ENCODE measurements around the gene KRTAP19-8.

The KRTAP19-8 gene, protein sequence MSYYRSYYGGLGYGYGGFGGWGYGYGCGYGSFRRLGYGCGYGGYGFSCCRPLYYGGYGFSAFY

GRCh38 chr21:31038376-31038775 is at the start of gene KRTAP19-8:
Gene KRTAP19-8, minus strand, starts transcription at chr21:31038476. Its CDS starts 33 bp downstream, at chr21:31038443.
- DNase-seq: no peak

GRCh38 chr21:31087639-31088473 is 49.6 kb upstream of the KRTAP19-8 start:
- DNase-seq: no peak

- no peak for DNase-seq
Measured at GRCh38 chr21:31084689-31085088, 46.4 kb upstream of the KRTAP19-8 start.

- DNase-seq: no peak
Measured at GRCh38 chr21:31078796-31079195, 40.5 kb upstream of the KRTAP19-8 start.

DNA sequence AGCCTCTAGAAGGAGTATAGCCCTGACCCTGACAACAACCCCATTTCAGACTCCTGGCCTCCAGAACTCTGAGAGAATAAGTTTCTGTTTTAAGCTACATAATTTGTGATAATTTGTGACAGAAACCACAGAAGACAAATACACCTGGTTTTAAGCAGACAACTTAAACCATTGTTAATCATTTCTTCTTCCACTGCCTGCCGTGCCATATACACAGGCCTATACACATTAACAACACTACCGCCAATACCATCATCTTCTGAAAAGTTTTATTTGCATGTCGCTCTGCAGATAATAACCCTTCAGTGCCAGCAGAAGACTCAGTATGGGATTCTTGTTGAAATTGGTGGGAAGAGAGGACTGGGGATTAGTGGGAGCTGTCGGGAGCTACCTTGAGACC is 39.9 kb upstream of the KRTAP19-8 start:
- no peak for DNase-seq

DNA sequence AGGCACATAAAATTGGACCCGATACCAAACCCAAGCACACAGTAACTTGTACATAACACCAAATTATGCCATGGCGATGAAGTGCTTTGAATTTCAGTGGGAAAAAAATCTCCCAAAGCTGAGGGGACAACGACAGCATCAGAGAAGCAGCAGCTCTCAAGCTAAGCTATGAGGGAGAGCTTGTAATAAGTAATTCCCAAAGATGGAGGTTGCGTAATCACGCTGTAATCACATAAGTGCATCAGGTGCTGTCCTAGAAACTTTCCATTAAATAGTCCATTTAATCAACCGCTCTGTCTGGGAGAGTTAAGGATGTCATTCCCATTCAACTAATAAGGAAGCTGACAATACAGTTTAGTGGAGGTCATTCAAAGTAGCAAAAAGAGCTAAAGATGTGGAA is 37.6 kb upstream of the KRTAP19-8 start:
- no peak for DNase-seq

DNA sequence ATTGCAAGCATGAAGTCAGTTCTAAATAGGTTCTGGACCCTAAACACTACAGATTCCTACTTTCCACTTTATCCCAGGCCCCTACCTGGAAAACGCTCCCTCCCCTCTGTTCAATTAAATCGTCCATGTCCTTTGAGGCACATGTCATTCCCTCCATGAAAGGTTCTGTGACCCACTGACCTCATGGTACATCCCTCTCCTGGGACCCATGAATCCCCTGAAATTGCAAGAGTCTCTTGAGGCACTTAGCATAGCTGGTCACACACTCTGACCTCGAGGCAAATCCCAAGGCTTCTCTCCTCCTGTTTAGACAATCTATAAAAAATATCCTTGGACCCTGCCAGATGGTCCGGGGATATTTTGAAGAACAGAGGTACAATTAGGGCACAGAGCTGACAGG is 34.3 kb upstream of the KRTAP19-8 start:
- DNase-seq: no peak

- no peak for DNase-seq
Measured at GRCh38 chr21:31064803-31065202, 26.5 kb upstream of the KRTAP19-8 start.

GRCh38 chr21:31052489-31053142 is 14.3 kb upstream of the KRTAP19-8 start:
- no peak for DNase-seq

- DNase-seq: no peak
Measured at GRCh38 chr21:31050577-31051157, 12.4 kb upstream of the KRTAP19-8 start.

- no peak for DNase-seq
Measured at GRCh38 chr21:31045841-31046240, 7.6 kb upstream of the KRTAP19-8 start.

DNA sequence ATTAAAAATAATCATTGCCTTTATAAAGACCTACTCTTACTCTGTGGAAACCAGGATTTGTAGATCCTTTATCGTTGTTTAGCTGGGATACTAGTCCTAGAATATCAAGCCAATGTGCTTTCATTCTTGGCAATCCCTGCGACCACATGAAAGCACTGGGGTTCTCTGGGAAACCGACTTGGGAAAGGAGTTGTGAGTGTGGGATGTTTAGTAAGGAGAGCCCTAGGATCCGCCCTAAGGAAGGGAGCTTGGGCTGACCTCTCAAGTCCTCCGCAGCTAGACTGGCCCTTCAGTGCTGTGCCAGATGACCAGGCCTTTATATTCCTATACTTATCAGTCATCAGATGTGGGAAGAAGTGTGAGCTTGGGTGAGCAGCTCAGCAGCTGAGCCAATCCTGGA is 5.2 kb upstream of the KRTAP19-8 start:
- DNase-seq: no peak

- no peak for DNase-seq
Measured at GRCh38 chr21:31042080-31042464, 3.8 kb upstream of the KRTAP19-8 start.

DNA sequence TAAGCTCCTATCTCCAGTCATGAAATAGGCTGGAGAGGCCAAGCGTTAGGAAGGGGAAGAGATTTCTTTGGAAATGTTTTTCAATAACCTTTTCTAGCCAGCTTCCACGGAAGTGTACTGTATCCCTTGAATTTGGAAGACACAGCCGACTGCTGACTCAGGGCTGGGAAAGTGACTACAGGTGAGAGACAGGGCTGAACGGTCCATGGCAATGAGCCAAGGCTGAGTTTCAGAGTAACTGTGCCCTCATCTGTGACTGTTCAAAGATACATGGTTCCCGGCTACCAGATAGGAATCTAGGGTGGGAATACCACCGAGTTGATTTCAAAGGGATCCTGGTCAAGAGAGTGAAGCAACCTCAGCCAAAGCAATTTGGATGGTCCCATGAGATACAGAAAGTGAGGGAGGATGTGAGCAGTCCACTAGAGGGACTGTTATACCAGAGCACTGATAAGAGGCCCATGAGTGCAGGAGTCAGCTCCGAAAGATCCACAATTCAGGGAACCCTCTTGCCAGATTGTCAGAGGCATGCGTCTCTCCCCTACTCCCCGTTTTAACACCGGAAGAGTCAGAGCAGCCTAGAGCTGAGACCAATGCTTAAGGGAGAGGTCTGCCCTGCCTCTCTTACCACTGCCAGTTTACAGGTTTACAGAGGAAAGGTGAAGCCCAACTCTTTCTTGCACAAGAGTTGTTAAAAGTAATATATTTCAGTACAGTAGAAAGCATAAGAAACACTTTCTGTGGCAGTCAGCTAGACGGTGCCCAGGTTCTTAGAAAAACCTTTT is 3.2 kb upstream of the KRTAP19-8 start:
- no peak for DNase-seq

GRCh38 chr21:31034378-31034777 is 3.9 kb downstream of the KRTAP19-8 start:
- DNase-seq: no peak

- no peak for DNase-seq
Measured at GRCh38 chr21:31030367-31031106, 7.7 kb downstream of the KRTAP19-8 start.

DNA sequence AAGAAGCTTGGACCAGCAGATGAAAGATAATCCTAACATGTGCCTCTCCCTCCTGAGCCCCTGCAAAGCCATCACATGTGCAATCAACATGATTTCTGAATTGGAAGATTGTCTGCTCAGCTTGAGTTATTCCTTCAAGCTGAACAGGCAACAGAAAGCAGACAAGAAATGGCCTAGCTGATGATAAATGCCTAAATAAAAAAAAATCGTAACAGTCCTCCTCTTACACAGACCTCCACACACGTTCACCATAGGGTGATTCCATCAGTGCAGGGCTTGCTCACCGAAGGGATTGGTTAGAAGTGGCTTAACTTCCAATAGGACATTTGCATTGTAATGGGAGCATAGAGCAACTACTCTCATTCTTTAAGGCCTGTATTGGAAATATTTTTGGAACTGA is 14.6 kb downstream of the KRTAP19-8 start:
- no peak for DNase-seq

GRCh38 chr21:31022306-31022705 is 16.0 kb downstream of the KRTAP19-8 start:
- DNase-seq: no peak

GRCh38 chr21:31018232-31018631 is 20.0 kb downstream of the KRTAP19-8 start:
- no peak for DNase-seq

DNA sequence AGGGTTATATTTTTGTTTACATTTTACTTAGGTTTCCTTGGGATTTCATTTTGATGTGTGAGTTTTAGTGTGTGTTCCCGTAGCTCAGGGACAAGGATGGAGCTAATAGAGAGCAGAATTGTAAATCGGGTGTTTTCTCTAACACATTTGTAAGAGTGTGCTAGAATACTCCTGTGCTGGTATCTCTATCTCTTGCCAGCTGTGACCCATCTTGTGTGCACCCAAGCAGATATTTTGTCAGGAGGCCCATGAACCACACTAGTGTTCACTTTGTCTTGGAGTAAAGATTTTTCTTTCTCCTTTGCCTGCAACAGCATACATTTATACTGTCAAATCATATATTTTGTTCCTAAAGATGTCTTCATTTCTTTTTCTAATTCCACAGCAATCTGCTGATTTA is 23.4 kb downstream of the KRTAP19-8 start:
- no peak for DNase-seq

GRCh38 chr21:31012133-31013089 is 25.9 kb downstream of the KRTAP19-8 start:
- no peak for DNase-seq
